ENCODE results near the gene CTSV. TPM values are rescaled to one million over a fixed set of nuclear protein-coding genes. Genes with fewer than 3 reads are reported as not detected.

The CTSV gene
- total RNA-seq, 1 experiment from 2014 or later = 82.2 TPM

- H2BK12ac ChIP-seq (ENCODE audit: insufficient read length, low read depth, low read length) = no peak overlapping the region
- no peak overlapping the region for H4K5ac ChIP-seq (ENCODE audit: insufficient read length, low read depth, low read length)
- no peaks in the 10 kb centered on the region for H3K9me3 ChIP-seq (ENCODE audit: control insufficient read depth, low read depth, low read length)
- no peak overlapping the region for H2BK20ac ChIP-seq (ENCODE audit: low read depth, low read length, poor library complexity, severe bottlenecking)
- no CpG with 5 or more reads among the region's 25 CpGs for WGBS (ENCODE audit: extremely low coverage, insufficient read length, low lambda C conversion rate)
- no peaks in the 10 kb centered on the region for H4K20me1 ChIP-seq (ENCODE audit: control insufficient read depth, insufficient read depth, insufficient read length)
- Mint-ChIP-seq H3K27me3 (ENCODE audit: low read depth) (peaks cover 5% of the 10 kb centered on the region), H3K9me3 (no peaks in the 10 kb centered on the region; a peak in 1 of 5 replicates), H3K4me3 (no peak overlapping the region), H3K27ac (no peak overlapping the region), H3K36me3 (ENCODE audit: insufficient read depth in 1 of 3, low read depth in 3 of 3) (no peaks in the 10 kb centered on the region), H3K4me1 (peaks cover 30 to 34% of the 10 kb centered on the region in 2 experiments)
- no peak overlapping the region for H4K8ac ChIP-seq (replicated peaks; ENCODE audit: insufficient read length, low read depth, low read length)
- H3K4me2 ChIP-seq (ENCODE audit: insufficient read depth, insufficient read length, low read length) = no peak overlapping the region
- H3K79me1 ChIP-seq (ENCODE audit: insufficient read depth, low read depth, low read length, poor library complexity, severe bottlenecking) = no peaks in the 10 kb centered on the region
- no peak overlapping the region for H3K23ac ChIP-seq (ENCODE audit: insufficient read length, low read depth, low read length)
- H3K27me3 ChIP-seq (ENCODE audit: insufficient read depth, low read length) = no peaks in the 10 kb centered on the region
- no peak overlapping the region for H2BK5ac ChIP-seq (ENCODE audit: insufficient read length, low read length)
- no peak for DNase-seq
- no peak overlapping the region for H2AK5ac ChIP-seq (ENCODE audit: insufficient read length, low read length)
- H2BK15ac ChIP-seq (ENCODE audit: low read depth, low read length) = no peak overlapping the region
- no peaks in the 10 kb centered on the region for H3K79me2 ChIP-seq (ENCODE audit: insufficient read depth, low read length)
- H2BK120ac ChIP-seq (ENCODE audit: low read depth, low read length, poor library complexity, severe bottlenecking) = no peak overlapping the region
- H3K56ac ChIP-seq (ENCODE audit: insufficient read length, low read depth, low read length) = no peak overlapping the region
- no peaks in the 10 kb centered on the region for H3K23me2 ChIP-seq (ENCODE audit: insufficient read length, low read depth, low read length, poor library complexity, severe bottlenecking)
- H3K9ac ChIP-seq (ENCODE audit: extremely low read depth, insufficient read length, low read length) = no peak overlapping the region
- no peak overlapping the region for H3K27ac ChIP-seq (ENCODE audit: insufficient read length, low read depth, low read length)
- no peak for TF ChIP-seq CTCF (conservative IDR thresholded peaks at IDR 0.05)
- H3K18ac ChIP-seq (ENCODE audit: insufficient read length, low read depth, low read length) = no peak overlapping the region
- H3K14ac ChIP-seq (ENCODE audit: insufficient read depth, low read length) = no peak overlapping the region
- peaks cover 5% of the 10 kb centered on the region; the same call in 1 of the 2 replicates for H3K4me1 ChIP-seq (ENCODE audit: insufficient read depth, low read length)
- no peak overlapping the region for H2AFZ ChIP-seq (ENCODE audit: low read length)
- no peak overlapping the region for H3T11ph ChIP-seq (ENCODE audit: low read length)
- no peak overlapping the region for H4K91ac ChIP-seq (ENCODE audit: insufficient read length, low read depth, low read length)
- no peak overlapping the region for H3K4ac ChIP-seq (ENCODE audit: low read depth, low read length)
These were observed 39.4 kb upstream of the CTSV start for GRCh38 chr9:97078362-97078761.

Data from H9 (cell line).